ENCODE data around the gene CHD2.
"Not testable (repeated sequence)": the region's sequence is repeated elsewhere in the genome, so short reads cannot be mapped to it uniquely, and the experiment has no call there.

CHD2 gene

GRCh38 chr15:92906020-92906419 lies 5.9 kb downstream of the CHD2 start:
- DNase-seq (ENCODE audit: low spot score) = no peak

DNA sequence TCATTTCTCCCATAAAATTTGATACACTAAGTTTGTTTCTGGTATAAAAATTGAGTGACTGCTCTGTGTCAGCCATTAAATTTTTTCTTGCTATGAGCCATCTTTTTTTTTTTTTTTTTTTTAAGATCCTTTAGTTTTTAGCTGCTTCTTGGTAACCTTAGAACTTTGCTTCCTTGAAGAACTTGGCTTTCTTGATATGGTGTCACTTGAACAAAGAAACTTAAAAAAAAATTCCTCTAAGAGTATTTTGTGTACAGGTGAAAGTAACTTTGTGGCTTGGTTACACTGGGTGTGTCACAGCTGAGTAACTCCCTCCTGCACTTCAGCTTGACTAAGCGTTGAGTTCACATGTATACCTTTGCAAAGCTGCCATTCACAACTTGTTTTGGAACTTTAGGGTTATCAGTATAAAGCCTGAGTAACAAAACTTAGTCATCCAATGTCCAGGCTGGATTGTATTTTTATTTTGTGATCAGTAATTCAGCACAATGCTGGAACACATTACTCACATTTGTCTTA lies 6.5 kb downstream of the CHD2 start:
- no peak for DNase-seq (ENCODE audit: low spot score)

DNA sequence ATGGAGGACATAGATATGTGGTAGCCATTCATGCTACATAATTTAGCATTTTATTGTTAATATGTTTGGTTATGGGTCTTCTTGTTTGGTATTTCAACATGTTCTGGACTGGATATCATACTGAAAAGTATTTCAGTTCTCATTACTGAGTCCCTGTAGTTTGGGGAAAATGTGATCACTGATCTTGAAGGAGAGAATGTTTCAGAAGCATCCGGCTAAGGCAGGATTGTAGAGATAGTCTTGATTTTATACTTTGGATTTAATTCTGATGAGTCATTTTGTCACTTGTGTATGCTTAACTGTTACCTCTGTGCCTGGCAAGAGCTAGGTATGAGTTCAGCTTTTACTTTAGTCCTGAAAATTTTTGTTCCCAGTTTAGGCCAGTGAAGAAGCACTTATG lies 7.1 kb downstream of the CHD2 start:
- no peak for DNase-seq (ENCODE audit: low spot score)

- DNase-seq (ENCODE audit: low spot score) = no peak
These were observed 8.0 kb downstream of the CHD2 start for GRCh38 chr15:92907896-92908712.

GRCh38 chr15:92908713-92909057 lies 8.6 kb downstream of the CHD2 start:
- DNase-seq (ENCODE audit: low spot score) = no peak

DNA sequence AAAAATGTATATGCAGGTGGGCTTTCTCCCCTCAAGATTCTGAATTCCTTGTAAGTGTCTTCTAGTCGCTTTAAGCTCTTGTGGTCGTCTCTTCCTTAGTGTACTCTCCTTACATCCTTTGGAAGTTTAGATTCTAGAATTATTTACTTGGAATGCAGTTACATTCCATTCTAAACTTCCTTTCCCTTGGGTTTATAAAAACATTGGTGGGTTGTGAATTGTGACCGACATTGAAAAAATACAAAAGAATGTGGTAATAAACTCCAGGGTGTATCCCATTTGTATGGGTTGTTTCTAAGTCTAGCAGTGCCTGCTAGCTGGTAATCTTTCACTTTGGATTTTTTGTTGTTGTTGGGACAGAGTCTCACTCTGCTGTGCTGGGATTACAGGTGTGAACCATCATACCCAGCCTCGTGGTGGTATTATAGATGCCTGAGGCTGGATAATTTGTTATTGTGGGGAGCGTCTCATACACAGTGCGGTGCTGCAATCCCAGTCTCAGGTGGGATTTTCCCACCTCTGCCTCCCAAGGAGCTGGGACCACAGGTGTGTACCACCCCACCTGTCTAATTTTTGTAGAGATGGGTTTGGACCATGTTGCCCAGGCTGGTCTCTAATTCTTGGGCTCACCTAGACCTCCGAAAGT lies 9.1 kb downstream of the CHD2 start:
- no peak for DNase-seq (ENCODE audit: low spot score)

DNA sequence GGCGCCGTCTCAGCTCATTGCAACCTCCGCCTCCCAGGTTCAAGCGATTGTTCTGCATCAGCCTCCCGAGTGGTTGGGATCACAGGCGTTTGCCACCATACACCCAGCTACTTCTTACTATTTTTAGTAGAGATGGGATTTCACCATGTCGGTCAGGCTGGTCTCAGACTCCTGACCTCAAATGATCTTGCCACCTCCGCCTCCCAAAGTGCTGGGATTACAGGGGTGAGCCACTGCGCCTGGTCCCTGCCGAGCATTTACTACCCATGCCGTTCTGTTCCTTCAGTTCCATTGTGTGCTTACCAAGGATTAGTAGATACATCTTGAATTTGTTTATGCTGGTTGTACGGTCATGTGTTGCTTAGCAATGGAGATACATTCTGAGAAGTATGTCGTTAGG lies 10.3 kb downstream of the CHD2 start:
- no peak for DNase-seq (ENCODE audit: low spot score)

- DNase-seq (ENCODE audit: low spot score) = no peak
These were observed 14.0 kb downstream of the CHD2 start for GRCh38 chr15:92914103-92914499.

DNA sequence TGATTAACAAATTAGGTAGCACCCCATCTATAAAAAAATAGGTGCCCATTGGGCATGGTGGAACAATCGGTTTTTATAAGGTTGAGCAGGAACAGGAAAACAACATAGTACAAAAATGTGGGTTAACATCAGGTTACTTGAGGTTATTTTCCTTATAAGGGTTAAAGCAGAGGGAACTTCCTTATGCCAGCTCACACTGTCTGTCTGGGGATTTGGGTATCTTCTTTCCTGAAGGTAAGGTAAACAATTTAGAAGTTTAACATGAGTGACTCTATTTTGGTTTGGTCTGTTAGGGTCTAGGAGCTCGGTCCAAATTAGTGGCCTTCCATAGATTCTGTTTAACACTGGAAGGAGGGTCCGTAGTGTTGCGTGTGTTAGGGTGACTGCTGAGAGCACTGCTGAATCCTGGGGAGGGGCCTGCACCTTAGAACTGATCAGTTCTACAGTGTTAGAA lies 14.7 kb downstream of the CHD2 start:
- DNase-seq (ENCODE audit: low spot score) = no peak

GRCh38 chr15:92915766-92916435 lies 15.8 kb downstream of the CHD2 start:
- no peak for DNase-seq (ENCODE audit: low spot score)

DNA sequence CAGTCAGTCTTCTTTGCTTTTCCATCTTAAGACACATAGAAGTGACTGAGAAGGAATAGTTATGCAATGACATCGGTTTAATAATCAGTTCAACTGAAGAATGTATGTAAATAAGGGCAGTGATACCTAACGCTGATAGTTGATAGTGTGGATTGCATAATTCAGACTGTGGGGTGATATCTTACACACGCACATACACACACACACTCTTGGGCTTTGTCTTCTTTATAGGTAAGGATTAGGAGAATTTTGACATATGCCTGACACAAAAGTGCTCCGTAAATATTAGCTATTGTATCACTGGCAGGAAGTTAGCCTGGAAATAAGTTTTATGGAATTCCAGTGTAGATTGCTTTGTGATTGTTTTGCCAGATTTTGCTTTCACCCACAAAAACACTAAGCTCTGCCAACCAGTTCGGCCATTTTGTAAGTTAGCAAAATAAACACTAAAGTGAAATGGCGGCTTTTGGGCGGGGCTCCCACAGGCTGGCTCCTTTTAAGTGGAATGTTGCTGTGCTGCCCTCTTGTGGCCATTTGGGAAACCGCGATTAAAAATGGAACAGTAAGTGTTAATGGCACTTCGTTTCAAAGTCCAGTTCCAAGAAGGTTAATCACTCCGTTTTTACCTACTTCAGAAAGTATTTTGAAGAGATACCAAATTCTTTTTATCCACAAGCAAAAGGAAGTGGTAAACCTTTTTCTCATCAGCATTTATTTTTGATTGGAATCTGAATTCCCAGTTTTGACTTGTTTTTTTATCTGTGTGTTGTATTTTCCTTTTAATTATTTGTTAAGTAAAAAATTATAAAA lies 17.7 kb downstream of the CHD2 start:
- peak; percentile 91 for DNase-seq (ENCODE audit: low spot score)

DNA sequence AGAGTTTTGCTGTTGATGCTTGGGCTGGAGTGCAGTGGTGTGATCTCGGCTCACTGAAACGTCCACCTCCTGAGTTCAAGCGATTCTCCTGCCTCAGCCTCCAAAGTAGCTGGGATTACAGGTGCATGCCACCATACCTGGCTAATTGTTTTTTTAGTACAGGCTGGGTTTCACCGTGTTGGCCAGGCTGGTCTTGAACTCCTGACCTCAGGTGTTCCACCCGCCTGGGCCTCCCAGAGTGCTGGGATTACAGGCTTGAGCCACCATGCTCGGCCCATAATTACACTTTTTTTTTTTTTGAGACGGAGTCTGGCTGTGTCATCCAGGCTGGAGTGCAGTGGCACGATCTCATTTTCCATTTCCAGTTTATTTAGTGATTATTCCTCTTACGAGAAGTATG lies 18.8 kb downstream of the CHD2 start:
- not testable (repeated sequence) for DNase-seq (ENCODE audit: low spot score)

GRCh38 chr15:92920595-92921161 lies 20.6 kb downstream of the CHD2 start:
- no peak for DNase-seq (ENCODE audit: low spot score)

GRCh38 chr15:92921215-92922131 lies 21.3 kb downstream of the CHD2 start:
- DNase-seq (ENCODE audit: low spot score) = no peak

DNA sequence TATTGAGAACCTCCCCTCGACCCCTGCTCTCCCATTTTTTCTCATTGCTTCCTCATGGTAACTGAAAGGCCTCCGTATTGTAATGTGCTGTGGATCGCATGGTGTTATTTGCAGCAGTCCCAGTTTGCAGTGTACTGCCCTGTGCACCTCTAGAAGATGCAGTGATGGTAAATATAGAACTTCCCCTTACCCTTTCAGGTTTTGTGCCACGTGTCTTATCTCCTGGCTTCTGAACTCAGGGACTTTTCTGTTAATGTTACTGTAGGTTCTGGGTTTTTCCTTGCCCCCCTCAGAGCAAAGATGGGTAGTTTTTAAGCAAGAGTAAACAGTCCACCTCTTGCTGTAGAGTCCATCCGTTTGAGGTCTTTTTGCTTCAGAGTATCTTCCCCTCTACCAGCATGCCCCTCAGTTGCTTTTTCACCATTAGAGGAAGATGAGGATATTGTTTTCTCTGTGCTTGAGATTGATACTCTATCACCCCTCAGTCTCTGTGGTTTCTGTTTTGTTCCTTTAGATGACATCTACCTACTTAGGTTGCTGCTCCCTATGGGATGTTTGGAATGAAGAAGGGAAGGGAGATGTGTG lies 22.4 kb downstream of the CHD2 start:
- DNase-seq (ENCODE audit: low spot score) = no peak

- no peak for DNase-seq (ENCODE audit: low spot score)
These were observed 24.1 kb downstream of the CHD2 start for GRCh38 chr15:92924216-92924615.

- no peak for DNase-seq (ENCODE audit: low spot score)
These were observed 25.3 kb downstream of the CHD2 start for GRCh38 chr15:92925454-92925853.

DNA sequence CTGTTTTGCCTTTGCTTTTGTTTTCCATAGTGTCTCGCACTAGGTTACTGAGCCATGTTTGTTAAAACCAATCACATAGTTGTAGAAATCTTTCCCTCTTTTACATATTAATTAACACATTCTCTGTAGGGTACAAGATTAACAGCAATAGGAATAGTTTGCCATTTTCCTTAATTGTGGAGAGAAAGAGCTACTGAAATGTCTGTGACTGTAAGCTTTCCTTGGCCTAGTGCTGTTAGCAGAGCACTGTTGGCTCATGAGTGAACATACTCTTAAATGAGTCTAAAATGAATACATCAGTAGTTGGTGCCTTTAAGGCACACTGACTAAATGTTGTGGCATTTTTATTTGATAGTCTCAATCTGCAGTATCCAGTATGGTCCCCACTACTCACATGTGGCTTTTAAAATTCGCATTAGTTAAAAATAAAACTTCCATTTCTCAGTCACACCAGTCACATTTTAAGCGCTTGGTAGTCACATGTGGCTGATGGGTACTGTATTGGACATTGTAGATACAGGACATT lies 28.2 kb downstream of the CHD2 start:
- DNase-seq (ENCODE audit: low spot score) = no peak

GRCh38 chr15:92929002-92929401 lies 28.9 kb downstream of the CHD2 start:
- DNase-seq (ENCODE audit: low spot score) = no peak

Data from SK-N-DZ (cell line).